WTC11 (cell line): Measurements from ENCODE around the gene ANXA11. TPM values are rescaled to one million over a fixed set of nuclear protein-coding genes. Genes with fewer than 3 reads are reported as not detected.

ENCODE experiments used
- ATAC-seq: fragments of 200-7000 bp; cut with Tn5 transposase; 2 replicates; pipeline ENCODE4 v1.10.0; 2021; ENCODE audit warnings: mild to moderate bottlenecking, moderate library complexity
- CTCF ChIA-PET: fragments of 300-600 bp; sonication (Branson Sonifier 250); formaldehyde crosslinking; loops from one replicate; lab custom pipeline; 2021; ENCODE audit warnings: antibody characterized with exemption; lab: Charles Lee
- POLR2A ChIA-PET: fragments of 350-600 bp; sonication (Branson Sonifier 250); formaldehyde crosslinking; loops from one replicate; lab custom pipeline; 2021; ENCODE audit warnings: antibody characterized with exemption; lab: Charles Lee
- DNase-seq: peaks from one replicate; pipeline ENCODE4 v3.0.0; 2021; ENCODE audit warnings: low spot score
- H3K27ac Mint-ChIP-seq: 2 replicates; pipeline ENCODE4 v1.8.0; 2021; ENCODE audit warnings: mixed read lengths
- H3K27me3 Mint-ChIP-seq: 2 replicates; pipeline ENCODE4 v1.8.0; 2021; ENCODE audit warnings: low read depth, mild to moderate bottlenecking, moderate library complexity, mixed read lengths
- H3K36me3 Mint-ChIP-seq: 2 replicates; pipeline ENCODE4 v1.8.0; 2021; ENCODE audit warnings: mixed read lengths
- H3K4me1 Mint-ChIP-seq: 2 replicates; pipeline ENCODE4 v1.8.0; 2022; ENCODE audit warnings: mixed read lengths
- H3K4me3 Mint-ChIP-seq: 2 replicates; pipeline ENCODE4 v1.8.0; 2021; ENCODE audit warnings: mild to moderate bottlenecking, moderate library complexity, mixed read lengths
- H3K9me3 Mint-ChIP-seq: 2 replicates; pipeline ENCODE4 v1.8.0; 2021; ENCODE audit warnings: mixed read lengths
- ATF6 ChIP-seq: sonication (generic); formaldehyde crosslinking; IDR thresholded peaks from 2 replicates; pipeline ENCODE4 v1.8.1; 2023; ENCODE audit warnings: mild to moderate bottlenecking, missing genetic modification reagents
- CTCF ChIP-seq: fragments of 200-600 bp; IDR thresholded peaks from 2 replicates; pipeline ENCODE4 v1.8.0; 2022; ENCODE audit warnings: antibody characterized with exemption
- ERG ChIP-seq: fragments of 250-450 bp; sonication (Bioruptor Pico); IDR thresholded peaks from 2 replicates; pipeline ENCODE4 v1.8.0; 2021; ENCODE audit warnings: mild to moderate bottlenecking
- IRF1 ChIP-seq: sonication (generic); formaldehyde crosslinking; IDR thresholded peaks from 2 replicates; pipeline ENCODE4 v1.8.0; 2023; ENCODE audit warnings: missing genetic modification reagents
- JUN ChIP-seq: sonication (generic); formaldehyde crosslinking; IDR thresholded peaks from 2 replicates; pipeline ENCODE4 v1.8.0; 2023; ENCODE audit warnings: mild to moderate bottlenecking, missing genetic modification reagents
- TCF7 ChIP-seq: sonication (generic); formaldehyde crosslinking; IDR thresholded peaks from 2 replicates; pipeline ENCODE4 v1.8.0; 2022; ENCODE audit warnings: mild to moderate bottlenecking, low read depth, missing genetic modification reagents, moderate library complexity
- ZBTB43 ChIP-seq: sonication (generic); formaldehyde crosslinking; IDR thresholded peaks from 2 replicates; pipeline ENCODE4 v1.8.1; 2023; ENCODE audit warnings: mild to moderate bottlenecking, missing genetic modification reagents
- ZNF138 ChIP-seq: sonication (generic); formaldehyde crosslinking; conservative IDR thresholded peaks from 2 replicates; pipeline ENCODE4 v1.8.1; 2022; ENCODE audit warnings: mild to moderate bottlenecking, moderate library complexity, missing genetic modification reagents
- ZNF425 ChIP-seq: fragments of 250-450 bp; sonication (Bioruptor Pico); conservative IDR thresholded peaks from 2 replicates; pipeline ENCODE4 v1.9.0; 2021; ENCODE audit warnings: mild to moderate bottlenecking
- total RNA-seq: library from RNA; stranded (reverse); gene quantifications from 3 replicates; pipeline ENCODE4 v1.2.3, GENCODE V29; 2021

Gene ANXA11
- total RNA-seq, 1 experiment from 2014 or later: 83.3 TPM

- POLR2A ChIA-PET: no interaction called here
- H3K4me3 Mint-ChIP-seq: no peak overlapping the region
- ATAC-seq: no peak
These were observed 41.5 kb downstream of the ANXA11 start for GRCh38 chr10:80163741-80164341.

GRCh38 chr10:80161321-80162083 lies 43.8 kb downstream of the ANXA11 start:
- Mint-ChIP-seq H3K9me3 (no peaks in the 10 kb centered on the region), H3K36me3 (peaks cover 49% of the 10 kb centered on the region), H3K4me1 (peaks cover 18% of the 10 kb centered on the region), H3K27ac (peak overlapping the region; percentile 78), H3K4me3 (no peak overlapping the region), H3K27me3 (no peaks in the 10 kb centered on the region)
- ATAC-seq (peak; percentile 78), DNase-seq (no peak)
- no peak for TF ChIP-seq IRF1 (CRISPR knock-in tag)
- no peak for TF ChIP-seq JUN (CRISPR knock-in tag)
- no peak for TF ChIP-seq ZBTB43 (CRISPR knock-in tag)
- peak; percentile 17; the same call in 1 of the 2 replicates for TF ChIP-seq CTCF
- TF ChIP-seq ZNF138 (CRISPR knock-in tag): no peak
- no peak for TF ChIP-seq ATF6 (CRISPR knock-in tag)
- TF ChIP-seq ZNF425: no peak
- ChIA-PET CTCF (interaction anchor here (0.8 to 2.1 kb wide), 15 partner anchors 9 to 299 kb away, joined by 3 to 15 read pairs (median 4); partner anchors contain the start of gene PLAC9), POLR2A (no interaction called here)

More at GRCh38 chr10:80163741-80164341, 41.5 kb downstream of the ANXA11 start:
- H3K27me3 Mint-ChIP-seq: no peaks in the 10 kb centered on the region
- peaks cover 29% of the 10 kb centered on the region for H3K36me3 Mint-ChIP-seq
- TF ChIP-seq TCF7 (CRISPR knock-in tag): no peak
- no peak for TF ChIP-seq ERG (CRISPR knock-in tag)
- DNase-seq: no peak
- H3K27ac Mint-ChIP-seq: no peak overlapping the region
- CTCF ChIA-PET: no interaction called here
- H3K4me1 Mint-ChIP-seq: peaks cover 18% of the 10 kb centered on the region
- no peaks in the 10 kb centered on the region for H3K9me3 Mint-ChIP-seq
